Suppressor macrophage treated with lipopolysaccharide for 1 hour (primary cell): ENCODE data around the gene LRP11.
"Not testable (repeated sequence)": the region's sequence is repeated elsewhere in the genome, so short reads cannot be mapped to it uniquely, and the experiment has no call there.

Source experiments
- DNase-seq, 3 donors: peaks; one replicate each; pipeline ENCODE4 v3.0.0-alpha.2; 2020 to 2022

LRP11 gene

DNA sequence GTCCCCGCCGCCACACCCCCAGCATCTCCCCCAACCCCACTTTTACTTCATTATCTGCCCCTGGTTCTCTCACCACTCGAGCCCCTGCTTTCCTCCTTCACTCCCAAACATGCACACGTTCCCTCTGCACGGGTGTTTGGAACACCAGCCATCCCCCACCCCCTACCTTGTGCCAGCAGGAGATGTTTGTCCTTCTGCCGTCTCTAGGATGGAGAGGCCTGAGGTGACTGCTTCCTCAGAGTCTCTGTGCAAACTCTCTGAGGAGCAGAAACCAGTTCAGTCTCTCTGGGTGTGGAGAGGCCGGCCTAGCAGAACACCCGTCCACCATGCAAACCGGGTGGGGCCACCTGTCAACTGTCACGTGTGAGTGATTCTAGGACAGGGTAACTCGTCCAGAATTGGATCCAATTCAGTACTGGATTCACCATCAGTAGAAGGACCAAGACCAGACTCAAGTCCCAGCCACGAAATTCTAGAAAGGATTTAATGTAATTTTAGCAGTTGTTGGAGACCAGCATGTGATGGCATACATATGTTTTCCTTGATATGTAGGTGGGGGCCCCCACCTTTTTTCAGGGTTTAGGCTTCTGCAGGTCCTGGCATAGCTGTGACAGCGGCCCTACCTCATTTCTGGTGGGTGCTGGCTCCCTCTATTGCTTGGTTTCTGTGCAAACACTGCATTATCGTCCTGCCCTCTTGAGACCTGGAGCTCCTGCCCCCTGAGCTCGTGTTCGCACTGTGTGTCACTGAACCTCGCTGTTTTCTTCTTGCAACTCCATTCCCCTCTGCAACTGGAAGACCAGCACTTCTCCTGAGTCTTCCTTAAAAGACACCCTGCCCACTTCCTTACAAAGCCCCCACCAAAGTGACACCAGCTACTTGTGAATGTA, 33.9 kb upstream of the LRP11 start, which contains the start of gene RAET1E:
Gene RAET1E, minus strand, starts transcription at position 259 of the 890 bp plus-strand sequence. CDS start 7,212 bp downstream, outside the sequence.
- DNase-seq: no peak

DNA sequence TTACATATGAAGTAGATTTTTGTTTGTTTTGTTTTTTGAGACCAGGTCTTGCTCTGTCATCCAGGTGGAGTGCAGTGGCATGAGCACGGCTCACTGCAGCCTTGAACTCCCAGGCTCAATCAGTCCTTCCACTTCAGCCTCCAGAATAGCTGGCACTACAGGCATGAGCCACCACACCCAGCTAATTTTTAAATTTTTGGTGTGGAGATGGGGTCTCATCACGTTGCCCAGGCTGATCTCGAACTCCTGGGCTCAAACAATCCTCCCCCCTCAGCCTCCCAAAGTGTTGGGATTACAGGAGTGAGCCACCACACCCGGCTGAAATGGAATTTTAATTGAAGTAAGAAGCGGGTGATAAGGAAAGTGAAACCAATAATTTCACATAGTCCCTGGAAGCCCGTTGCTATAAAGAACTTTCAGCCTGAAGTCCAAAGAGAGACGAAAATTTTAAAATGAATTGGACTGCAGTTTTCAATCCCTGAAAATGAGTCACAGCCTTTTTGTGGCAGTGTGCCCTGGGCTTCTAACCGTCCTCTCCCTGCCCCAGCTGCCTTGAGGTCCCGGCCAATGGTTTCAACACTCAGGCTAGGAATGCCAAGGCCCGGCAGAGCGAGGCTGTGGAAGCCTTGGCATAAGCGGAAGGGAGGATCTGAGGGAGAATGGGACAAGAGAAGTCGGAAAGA, 33.0 kb upstream of the LRP11 start:
- DNase-seq: no peak

DNA sequence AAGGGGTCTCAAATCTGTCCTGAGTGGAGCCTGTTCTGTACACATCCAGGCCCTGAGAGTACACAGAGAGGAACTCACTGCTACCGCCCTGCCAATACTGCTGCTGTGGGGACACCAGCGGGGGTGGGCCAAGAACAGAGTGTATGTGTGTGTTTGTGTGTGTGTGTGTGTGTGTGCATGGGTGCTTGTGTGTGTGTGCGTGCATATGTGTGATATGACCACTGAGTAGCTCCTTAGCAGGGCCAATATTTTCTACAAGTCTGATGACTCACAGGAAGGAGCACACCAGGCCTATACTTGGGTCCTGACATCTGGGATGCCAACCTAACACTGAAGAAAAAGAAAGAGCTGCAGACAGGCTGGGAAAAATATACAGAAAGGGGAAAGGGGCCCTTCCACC, 32.3 kb upstream of the LRP11 start:
- DNase-seq: peak in 1 of 3 donors; percentile 7

DNA sequence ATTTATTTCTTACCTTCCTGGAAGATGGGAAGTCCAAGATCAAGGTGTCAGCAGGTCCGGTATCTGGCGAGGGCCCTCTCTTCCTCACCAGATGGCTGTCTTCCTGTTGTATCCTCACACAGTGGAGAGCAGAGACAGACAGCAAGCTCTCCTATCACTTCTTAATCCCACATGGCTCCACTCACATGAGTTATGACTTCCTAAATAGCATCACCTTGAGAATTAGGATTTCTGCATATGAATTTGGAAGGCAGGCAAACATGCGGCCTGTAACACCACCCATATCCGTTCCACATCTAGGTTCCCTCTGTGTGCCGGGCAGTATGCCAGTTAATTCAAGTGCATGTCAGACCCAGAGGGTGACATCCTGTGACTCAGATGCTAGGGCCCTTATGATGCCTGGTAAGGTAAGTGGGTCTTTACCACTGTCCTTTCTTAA, 31.7 kb upstream of the LRP11 start:
- peak; percentile 33 to 57 (median 51) for DNase-seq

DNA sequence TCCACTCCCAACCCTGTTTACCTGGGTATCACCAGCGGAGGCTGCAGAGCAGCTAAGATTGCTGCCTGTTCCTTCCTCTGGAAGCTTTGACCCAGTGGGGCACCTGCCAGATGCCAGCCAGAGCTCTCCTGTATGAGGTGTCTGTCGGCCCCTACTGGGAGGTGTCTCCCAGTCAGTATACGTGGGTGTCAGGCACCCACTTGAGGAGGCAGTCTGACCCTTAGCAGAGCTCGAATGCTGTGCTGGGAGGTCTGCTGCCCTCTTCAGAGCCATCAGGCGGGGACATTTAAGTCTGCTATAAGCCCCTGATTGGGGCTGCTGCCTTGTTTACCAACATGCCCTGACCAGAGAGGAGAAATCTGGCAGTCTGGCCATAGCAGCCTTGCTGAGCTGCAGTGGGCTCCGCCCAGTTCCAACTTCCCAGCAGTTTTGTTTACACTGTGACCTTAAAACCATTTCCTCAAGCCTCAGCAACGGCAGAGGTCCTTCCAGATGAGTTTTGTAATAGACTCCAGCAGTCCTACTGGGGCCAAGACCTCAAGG, 31.0 kb upstream of the LRP11 start:
- DNase-seq: peak in 2 of 3 donors; percentile 10 to 13

DNA sequence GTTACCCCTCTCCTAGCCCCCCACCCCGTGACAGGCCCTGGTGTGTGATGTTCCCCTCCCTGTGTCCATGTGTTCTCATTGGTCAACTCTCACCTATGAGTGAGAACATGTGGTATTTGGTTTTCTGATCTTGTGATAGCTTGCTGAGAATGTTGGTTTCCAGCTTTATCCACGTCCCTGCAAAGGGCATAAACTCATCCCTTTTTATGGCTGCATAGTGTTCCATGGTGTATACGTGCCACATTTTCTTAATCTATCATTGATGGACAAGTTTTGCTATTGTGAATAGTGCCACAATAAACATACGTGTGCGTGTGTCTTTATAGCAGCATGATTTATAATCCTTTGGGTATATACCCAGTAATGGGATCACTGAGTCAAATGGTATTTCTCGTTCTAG, 27.7 kb upstream of the LRP11 start:
- DNase-seq: not testable (repeated sequence)

DNA sequence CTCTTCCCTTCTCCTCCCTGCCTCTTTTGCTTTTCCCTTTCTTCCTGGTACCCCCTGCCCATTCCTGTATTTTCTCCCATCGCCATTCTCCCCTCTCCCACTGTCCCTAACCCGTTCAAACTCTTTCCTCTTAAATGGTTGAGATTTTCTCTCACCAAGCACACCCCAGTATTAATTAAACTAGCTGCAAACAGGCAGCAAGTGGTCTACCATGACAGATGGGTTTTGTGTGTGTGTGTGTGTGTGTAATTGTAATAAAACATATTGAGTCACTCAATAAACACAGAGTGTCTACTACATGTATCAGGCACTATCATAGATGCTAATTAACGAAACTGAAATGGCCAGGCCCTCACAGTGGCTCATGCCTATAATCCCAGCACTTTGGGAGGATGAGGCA, 27.1 kb upstream of the LRP11 start:
- DNase-seq: no peak

DNA sequence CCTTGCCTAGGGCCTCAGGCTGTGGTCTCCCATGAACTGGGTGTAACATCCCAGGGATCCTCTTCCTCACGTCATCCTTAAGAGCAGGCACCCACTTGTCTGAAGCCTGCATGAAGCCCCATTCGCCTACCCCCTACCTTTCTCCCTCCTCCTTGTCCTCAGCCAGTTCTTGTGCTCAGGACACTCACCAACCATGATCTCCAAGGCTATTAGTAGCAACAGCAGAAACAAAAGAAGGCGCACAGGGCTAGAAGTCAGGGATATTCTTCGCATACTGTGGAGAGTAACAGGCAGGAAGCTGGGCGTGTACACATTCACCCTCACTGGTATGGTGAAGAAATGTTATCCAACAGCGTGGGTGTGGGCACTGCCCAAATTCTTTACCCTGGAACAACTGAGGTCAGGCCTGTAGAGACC, 26.5 kb upstream of the LRP11 start:
- no peak for DNase-seq

DNA sequence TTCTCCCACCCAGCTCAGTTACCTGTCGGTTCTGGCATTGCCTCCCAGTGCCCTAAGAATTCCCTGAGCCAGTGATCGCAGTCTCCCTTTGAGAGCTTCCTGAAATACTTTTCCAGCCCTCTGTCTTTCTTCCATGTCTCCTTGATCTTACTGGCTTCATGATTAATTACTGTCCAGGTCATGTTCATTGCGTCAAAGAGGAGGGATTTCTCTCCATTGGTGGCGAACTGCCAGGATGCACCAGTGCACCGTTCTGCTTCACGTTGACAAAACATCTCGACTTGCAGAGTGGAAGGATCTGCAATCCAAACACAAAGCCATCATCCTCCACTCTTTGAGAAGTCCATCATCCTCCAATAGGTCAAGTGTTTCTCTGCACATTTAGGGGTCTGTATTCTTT, 25.2 kb upstream of the LRP11 start:
- no peak for DNase-seq

DNA sequence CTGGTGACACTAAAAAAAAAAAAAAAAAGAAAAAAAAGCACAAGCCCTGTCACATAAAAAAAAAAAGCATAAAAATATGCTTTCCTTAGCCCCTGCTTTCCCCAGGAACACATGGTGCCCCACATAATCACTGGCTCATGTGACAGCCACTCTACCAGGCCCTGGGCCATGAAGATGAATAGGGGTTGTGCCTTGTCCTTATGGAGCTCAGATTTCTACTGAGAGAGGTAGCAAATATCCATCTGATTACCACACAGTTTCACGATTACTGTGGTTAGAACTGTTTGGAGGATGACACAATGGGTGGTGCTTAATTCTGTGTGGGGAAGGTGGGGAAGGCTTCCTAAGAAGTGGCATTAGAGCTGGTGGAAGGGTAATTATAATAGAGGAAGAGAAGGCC, 24.5 kb upstream of the LRP11 start:
- DNase-seq: no peak

DNA sequence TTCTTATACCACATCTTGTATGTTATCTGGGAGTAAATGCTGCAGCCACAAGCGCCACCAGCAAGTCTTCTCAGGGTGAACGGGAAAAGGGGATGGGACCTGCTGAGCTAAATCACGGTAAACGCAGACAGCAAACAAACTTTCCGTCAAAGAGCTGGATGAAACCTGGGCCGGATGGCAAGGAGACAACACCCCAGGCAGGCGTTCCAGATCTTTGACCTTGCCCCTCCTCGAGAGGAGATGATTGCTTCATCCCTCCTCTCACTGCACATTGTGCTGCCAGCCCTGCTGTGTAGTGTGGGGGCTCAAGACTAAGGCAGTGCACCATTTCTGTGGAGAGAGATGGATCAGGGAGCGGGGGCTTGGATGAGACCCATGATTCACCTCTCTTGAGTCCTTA, 23.9 kb upstream of the LRP11 start:
- DNase-seq: no peak

DNA sequence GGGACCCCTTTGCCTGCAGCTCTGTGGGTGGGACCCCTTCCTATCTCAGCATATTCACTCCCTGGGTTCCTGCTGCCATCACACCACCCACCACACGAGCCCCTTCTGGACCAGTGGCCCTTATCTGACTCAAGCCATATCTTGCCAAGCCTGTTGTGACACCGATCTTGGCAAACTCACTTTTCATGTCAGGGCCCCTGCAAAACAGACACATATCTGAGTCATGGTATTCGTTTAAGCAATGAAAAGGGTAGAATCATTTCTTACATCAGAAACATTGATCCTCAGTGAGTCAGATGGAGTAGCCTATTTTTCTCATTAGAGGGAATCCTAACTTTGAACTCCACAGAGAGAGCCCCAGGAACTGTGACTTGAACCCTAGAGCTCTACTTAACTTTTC, 23.2 kb upstream of the LRP11 start:
- no peak for DNase-seq

DNA sequence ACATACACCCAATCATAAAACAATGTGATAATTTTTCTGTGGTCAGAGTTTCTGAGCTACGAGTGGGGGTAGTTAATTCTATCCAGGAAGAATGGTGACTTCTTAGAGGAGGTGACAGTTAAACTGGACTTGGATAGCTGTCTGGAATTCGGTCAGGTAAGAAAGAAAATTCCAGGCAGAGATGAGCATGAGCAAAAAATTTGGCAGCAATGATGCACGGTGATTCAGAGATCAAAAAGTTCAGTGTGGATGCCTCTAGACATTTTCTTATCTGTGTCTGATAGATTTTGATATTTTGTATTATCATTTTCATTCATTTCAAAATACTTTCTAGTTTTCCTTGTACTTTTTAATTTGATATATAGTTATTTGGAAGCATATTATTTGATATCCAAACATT, 21.7 kb upstream of the LRP11 start:
- DNase-seq: no peak

DNA sequence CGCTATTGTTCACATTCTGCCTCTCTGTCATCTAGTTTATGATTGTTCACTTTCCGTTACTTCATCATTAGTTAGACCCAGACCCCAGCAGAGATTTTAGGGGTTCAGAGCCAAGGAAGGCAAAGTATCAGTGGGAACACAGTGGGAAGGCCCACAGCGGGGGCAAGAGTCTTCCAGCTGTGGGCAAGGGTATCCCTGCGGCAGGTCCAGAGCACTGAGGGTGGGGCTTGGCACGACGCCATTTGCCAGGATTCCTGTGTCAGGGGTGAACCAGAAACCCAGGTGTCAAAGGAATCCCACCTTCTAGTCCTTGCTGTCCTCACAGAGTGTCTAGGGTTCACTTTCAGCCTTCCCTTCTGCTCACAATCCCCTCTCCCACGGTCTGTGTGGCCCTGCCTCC, 20.5 kb upstream of the LRP11 start:
- no peak for DNase-seq

DNA sequence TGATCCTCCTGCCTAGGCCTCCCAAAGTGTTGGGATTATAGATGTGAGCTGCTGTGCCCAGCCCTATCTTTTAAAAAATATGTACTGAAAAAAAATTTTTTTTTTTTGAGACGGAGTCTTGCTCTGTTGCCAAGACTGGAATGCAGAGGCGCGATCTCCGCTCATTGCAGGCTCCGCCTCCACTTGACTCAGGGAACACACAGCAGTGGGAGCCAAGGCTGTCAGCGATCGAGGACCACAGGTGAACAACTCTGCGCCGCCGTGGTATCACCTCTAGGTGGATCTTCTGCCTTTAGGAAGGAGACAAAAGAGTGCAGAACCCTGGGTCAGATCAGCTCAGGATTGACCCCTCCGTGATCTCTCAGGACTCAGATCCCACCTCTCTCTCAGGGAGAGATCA, 20.1 kb upstream of the LRP11 start:
- DNase-seq: no peak

DNA sequence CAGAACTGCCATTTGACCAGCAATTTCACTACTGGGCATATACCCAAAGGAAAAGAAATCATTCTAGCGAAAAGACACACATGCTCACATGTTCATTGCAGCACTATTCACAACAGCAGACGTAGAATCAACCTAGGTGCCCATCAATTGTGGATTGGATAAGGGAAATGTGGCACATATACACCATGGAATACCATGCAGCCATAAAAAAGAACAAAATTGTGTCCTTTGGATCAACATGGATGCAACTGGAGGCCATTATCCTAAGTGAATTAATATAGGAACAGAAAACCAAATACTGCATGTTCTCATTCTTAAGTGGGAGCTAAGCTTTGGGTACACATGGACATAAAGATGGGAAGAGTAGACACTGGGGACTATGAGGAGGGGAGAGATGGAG, 17.7 kb upstream of the LRP11 start:
- DNase-seq: no peak

DNA sequence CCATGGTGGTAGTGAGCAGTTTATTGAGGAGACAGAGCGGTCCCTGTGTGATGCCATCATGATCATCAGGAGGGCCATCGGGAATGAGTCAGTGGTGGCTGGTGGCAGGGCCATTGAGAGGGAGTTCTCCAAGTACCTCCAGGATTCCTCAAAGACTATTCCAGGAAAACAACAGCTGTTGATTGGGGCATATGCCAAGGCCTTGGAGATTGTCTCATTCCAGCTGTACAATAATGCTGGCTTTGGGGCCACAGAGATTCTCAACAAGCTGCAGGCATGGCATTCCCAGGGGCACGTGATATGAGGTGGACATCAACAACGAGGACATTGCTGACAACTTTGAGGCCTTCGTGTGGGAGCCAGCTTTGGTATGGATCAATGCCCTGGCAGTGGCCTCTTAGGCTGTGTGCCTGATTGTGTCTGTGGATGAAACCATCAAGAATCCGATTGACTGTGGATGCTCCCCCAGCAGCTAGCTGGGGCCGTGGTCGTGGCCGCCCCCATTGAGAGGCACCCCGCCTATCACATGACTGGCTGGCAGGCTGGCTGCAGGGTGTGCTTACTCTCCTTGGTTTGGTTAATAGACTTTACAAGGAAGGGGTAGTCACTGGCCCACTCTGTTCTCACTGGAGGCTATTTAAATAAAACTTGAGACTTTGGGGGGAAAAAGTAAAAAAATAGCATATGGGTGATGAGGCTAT, 17.1 kb upstream of the LRP11 start:
- DNase-seq: no peak

DNA sequence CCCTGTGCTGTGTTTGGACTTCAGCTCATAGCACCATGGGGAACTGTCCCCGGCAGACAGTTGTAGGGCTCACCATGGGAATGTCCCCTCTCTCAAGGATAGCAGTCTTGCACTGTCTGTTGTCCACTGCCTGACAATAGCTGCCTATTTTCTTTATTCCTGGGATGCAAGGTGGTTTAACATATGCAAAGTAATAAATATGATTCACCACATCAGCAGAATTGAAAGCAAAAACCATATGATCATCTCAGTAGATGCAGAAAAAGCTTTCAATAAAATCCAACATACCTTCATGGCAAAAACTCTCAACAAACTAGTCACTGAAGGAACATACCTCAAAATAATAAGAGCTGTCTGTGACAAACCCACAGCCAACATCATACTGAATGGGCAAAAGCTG, 13.5 kb upstream of the LRP11 start:
- no peak for DNase-seq

DNA sequence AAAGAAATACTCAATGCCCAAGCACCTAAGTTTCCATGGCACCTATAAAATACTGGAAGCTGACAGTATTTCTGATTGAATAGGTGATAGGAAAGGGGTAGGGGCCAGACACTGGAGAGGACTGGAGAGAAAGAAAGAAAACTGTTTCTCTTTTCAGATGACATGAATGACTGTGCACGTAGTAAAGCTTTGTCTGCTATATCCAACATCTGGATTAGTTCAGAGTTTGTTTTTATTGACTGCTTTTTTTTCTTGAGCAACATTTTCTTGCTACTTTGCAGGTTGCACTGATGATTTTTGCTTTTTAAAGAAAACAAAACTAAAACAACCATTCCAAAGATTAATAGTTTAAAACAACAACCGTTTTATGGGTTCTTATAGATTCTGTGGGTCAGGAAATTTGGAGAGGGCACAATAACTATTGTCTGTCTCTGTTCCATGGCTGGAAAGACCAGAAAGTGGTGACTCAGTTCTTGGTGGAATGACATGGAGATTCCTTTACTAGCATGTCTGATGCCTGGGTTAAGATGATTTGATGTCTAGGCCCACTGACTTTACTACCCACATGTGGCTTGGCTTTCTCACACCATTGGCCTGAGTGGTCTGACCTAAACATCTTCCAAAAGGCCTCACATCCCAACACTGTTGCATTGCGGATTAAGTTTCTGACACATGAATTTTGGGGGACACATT, 12.2 kb upstream of the LRP11 start:
- no peak for DNase-seq

DNA sequence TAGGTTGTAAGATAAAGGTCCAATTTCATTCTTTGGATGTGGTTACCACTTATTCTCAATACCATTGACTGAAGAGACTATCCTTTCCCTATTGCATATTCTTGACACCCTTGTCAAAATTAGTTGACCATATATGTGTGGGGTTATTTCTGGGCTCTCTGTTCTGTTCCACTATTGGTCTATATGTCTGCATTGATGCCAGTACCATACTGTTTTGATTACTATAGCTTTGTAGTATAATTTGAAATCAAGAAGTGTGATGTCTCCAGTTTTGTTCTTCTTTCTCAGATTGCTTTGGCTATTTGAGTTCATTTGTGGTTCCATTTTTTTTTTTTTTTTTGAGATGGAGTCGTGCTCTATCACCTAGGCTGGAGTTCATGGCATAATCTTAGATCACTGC, 8.1 kb upstream of the LRP11 start:
- no peak for DNase-seq

DNA sequence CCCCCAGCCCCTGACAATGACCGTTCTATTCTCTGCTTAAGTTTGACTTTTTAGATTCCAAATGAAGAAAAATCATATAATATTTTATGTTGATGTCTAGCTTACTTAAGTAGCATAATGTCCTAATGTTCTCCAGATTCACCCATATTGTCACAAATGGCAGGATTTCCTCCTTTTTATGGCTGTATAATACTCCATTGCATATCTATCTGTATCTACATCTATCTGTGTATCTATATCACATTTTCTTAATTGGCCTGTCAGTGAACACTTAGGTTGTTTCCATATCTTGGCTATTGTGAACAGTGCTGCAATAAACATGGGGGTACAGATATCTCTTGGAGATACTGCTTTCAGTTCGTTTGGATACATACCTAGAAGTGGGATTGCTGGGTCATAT, 7.0 kb upstream of the LRP11 start:
- DNase-seq: no peak

DNA sequence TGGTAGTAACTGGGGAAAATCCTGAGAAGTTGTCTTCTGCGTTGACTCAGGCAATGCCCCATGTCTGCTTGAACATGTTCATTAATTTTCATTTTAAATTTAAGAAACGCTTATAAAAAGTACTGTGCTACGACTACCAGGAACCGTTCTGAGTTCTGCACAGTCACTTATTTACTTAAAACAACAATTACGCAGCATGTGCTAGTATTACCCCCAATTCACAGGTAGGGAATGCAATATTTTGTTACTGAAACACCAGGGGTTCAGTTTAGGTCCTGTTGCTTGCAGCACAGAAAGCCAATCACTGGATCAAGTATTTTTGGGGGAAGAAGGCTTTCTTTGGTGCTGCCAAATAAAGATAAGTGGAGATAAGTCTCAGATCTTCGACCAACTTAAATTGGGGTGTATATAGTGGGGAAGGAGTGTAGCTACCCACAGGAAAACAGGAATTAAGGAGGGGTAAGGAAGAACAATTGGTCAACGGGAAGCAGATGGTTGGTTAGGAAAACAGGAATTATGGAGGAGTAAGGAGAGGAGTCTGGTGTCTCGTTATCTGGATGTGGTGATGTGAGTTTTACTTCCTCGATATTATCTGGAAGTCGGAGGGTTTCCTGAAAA, 5.2 kb upstream of the LRP11 start:
- DNase-seq: no peak
